PC-9 (cell line): ENCODE results near the gene MST1.

Experiments
- EZH2 ChIP-seq: fragments of 200-600 bp; sonication (generic); IDR thresholded peaks from 2 replicates; pipeline ENCODE4 v1.8.0; 2017; ENCODE audit warnings: antibody characterized with exemption, low read depth
- TF ChIP-seq, protein P1 (sequence below): fragments of 200-600 bp; sonication (generic); conservative IDR thresholded peaks from 2 replicates; pipeline ENCODE4 v1.6.1; 2017; ENCODE audit warnings: mixed run types, antibody characterized with exemption, mild to moderate bottlenecking, moderate library complexity

DNA sequence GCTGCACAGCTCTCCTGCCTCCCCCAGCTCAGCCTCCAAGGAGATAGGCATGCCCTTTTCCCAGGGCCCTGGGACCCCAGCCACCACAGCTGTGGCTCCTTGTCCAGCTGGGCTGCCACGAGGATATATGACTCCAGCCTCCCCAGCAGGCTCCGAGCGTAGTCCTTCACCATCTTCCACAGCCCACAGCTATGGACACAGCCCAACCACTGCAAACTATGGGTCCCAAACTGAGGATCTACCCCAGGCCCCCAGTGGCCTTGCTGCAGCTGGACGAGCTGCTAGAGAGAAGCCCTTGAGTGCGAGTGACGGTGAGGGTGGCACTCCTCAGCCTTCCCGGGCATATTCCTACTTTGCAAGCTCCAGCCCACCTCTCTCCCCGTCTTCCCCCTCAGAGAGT, 35.7 kb downstream of the MST1 start:
- TF ChIP-seq, protein P1, sequence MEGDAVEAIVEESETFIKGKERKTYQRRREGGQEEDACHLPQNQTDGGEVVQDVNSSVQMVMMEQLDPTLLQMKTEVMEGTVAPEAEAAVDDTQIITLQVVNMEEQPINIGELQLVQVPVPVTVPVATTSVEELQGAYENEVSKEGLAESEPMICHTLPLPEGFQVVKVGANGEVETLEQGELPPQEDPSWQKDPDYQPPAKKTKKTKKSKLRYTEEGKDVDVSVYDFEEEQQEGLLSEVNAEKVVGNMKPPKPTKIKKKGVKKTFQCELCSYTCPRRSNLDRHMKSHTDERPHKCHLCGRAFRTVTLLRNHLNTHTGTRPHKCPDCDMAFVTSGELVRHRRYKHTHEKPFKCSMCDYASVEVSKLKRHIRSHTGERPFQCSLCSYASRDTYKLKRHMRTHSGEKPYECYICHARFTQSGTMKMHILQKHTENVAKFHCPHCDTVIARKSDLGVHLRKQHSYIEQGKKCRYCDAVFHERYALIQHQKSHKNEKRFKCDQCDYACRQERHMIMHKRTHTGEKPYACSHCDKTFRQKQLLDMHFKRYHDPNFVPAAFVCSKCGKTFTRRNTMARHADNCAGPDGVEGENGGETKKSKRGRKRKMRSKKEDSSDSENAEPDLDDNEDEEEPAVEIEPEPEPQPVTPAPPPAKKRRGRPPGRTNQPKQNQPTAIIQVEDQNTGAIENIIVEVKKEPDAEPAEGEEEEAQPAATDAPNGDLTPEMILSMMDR = no peak
- no peak for TF ChIP-seq EZH2
